Left kidney (tissue), 2 donors: ENCODE results near the gene KCNJ2. TPM values are rescaled to one million over a fixed set of nuclear protein-coding genes. Genes with fewer than 3 reads are reported as not detected.

Source experiments
- DNase-seq: peaks from one replicate; pipeline ENCODE4 v3.0.0-alpha.2; 2013
- polyA plus RNA-seq: library from polyadenylated mRNA; unstranded; fragments of 120-200 nt; gene quantifications from one replicate; pipeline ENCODE4 v1.2.1, GENCODE V29; 2013; ENCODE audit not compliant: insufficient read length

KCNJ2 gene
- polyA plus RNA-seq, 1 donor: 1.9 TPM

DNA sequence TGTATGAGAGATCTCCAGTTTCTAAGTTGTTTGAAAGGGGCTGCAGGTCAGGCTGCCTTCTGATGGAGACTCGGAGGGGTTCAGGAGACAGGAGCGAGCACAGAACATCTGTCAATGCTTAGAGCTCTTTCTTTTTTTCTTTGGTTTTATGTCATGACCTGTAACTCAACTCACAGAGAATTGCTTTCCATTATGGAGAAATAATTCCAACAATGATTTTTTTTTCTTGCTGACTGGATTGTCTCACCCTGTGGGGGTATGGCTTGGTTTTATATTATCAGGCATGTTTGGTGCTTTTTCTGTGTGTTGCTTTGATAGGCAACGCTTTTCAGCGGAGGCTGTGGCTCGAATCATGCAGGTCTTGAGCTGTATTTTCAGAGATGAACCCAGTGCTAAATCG is 10.7 kb upstream of the KCNJ2 start:
- DNase-seq: no peak

DNA sequence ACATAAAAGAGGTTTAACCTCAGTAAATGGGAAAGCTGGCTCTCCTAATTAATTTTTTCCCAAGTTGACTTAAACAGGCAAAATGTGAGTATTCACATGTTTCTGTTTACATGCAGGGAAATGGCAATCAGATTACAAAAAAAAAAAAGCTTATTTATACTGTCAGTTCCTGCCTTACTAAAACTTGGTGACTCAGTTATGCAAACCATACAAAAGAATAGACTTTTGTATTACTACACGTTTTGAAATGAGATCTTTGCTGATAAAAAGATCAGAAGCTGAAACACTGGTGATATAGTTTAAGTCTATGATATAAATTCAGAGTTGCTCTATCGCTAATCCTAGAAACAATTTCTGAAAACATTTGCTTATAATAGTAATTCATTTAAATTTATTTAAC is 9.4 kb upstream of the KCNJ2 start:
- no peak for DNase-seq

DNA sequence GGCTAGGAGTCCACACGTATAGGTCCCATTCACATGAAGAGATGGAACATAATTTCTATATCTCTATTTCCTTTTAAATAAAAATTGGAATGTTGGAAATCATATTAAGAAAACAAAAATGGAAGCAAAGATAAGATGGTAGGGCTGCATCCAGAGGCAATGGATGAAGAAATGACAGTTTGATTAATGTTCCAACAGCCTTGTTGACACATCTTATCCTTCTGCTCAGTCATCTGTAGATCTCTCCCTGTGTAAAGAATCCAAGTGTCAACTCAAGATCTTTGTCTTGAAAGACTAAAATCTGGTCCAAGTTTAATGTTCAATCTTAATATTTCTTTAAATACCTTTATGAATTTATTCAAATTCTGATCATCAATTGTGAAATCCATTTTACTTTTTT is 7.8 kb upstream of the KCNJ2 start:
- DNase-seq: no peak

DNA sequence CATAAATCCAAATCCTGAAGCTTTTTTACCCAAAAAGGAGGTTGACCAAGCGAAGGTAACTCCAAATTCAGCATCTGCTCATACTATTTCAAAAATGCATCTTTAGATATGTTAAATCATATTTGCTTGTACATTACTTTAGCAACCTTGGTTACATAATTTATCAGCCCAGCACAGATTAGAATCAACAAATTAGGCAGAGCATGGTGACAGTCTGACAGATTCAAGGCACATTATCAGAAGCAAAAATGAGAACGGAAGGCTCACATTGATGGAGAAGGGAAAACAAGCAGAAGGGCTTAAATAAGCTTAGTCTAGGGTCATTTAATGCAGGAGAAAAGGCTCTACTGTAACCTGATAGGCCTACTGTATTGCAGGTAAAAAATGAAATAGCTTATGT is 3.9 kb upstream of the KCNJ2 start:
- DNase-seq: no peak

DNA sequence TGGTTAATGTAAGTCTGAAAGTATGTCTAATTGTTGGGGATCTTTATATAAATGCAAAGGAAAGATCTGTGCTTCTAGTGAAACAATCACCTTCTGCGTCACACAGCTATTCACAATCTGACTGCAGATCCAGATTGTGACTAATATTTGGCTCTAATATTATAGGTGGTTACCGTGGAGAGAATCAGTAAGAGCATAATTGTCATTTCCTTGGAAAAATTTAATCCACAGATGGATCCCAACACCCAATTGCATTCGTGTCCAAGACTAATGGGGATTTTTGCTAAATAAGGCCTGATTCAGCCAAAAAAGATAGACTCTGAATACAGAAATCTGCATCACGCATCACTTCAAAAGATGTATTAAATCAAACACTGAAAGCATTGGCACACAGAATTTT is 2.7 kb upstream of the KCNJ2 start:
- no peak for DNase-seq

DNA sequence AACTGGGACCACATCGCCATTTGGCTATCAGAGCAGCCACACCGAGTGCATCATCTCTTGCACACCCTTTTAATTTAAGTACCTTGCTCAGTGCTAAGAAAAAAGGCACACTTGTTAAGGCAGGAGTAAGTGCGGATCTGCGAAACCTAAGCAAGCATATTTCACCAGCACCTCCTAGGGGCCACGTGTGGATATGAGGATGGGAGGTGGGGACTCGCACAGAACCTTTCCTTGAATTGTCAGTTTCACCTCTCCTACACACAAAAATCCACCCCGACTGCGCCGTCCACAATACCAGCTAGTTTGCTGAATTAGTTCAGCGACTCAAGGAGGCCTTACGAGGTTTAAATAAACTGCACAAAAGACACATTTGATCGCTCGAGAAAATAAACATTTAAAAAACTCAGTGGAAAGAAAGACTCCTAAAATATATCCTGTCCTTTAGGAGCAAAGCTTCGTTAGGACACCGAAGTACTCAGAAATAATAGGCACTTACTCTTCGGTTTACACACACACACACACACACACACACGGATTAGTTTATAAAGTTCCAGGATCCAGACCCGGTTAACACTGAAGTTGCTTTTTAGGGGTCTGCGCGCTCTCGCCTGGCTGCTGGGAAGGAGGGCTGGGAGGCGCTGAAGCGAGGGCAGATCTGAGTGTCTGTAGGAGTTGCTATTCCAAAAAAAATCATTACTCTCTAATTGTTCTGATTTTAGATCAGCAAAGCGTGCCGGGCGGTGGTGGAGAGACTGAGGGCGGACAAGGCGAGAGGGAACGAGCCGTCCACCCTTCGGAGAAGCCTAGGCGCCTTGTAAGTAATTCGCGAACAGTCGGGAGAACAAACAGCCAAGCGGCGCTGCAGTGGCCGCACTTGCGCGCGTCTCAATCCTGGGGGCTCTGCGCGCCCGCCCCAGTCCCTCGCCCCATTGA is 1.0 kb upstream of the KCNJ2 start:
- DNase-seq: peak; percentile 72

DNA sequence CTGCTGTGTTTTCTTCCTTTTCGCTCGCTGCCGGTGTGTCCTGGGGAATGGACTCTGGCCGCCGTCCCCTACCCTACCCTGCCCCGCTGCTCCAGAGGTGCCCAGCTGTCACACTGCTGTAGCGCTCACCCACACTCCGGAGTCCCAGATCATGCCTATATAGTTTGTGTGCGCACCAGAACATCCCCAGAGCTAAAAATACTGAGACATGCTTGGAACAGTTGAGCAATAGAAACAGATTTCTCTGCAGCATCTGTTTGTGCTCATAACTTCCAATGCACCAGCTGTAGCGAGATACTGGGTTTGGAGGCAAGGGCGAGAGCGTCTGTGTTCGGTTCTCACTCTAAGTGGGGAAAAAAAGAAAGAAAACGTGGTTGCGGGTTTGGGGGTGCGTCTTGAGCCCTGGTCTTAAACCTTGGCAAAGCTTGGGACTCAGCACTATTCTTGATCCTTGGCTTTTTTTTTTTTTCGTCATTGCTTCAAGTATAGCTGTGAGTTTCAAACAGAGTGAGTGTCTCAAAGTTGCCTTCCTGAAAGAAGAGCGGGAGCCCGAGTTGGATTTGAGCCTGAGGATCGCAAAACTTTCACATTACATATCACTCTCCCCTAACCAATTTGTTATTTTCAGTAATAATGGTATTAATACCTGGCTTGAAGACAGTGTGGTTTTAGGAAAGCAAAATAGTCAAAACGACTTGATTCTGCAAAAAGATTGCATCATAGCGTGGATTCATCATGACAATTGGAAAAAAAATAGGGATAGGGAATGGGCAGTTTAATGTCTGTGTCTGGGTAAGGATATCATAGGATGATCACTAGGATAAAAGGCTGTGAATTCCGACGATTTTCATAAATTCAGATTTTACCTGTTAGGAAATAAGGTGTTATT is 621 bp downstream of the KCNJ2 start:
- DNase-seq: peak; percentile 28

DNA sequence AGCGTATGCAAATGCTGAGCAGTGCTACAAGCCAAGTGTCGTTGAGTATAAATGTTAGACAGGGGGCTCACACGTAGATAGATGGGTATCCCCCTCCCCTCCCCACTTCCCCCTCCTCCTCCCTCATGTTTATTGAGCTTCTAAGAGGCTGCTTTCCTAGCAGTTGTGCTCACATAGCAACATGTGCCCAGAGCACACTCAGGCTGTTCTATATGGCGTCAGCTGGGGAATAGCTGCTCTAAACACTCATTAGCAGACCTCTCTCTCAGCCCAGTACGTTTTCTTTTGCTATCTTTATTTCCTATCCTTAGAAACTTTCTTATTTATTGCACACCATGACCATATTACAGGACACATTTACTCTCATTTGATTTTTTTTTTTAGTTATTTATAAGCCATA is 1.8 kb downstream of the KCNJ2 start:
- DNase-seq: no peak

DNA sequence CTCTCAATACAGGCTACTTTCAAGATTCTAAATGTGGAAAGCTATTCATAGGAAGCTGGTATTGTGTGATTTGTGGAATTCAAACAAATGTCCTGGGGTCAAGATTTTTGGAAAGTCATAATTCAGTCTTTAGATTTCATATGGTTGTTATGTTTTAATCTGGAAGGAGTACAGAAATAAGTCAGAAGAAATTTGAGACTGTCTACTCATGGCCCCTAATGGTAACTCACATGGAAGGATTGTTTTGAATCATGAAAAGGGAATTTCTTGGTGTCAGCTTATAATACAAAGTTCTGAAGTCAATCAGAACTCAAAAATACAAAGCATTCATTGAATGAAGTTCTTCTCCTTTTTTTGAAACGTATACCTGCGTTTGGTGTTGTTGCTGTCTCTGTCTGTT is 3.1 kb downstream of the KCNJ2 start:
- no peak for DNase-seq

DNA sequence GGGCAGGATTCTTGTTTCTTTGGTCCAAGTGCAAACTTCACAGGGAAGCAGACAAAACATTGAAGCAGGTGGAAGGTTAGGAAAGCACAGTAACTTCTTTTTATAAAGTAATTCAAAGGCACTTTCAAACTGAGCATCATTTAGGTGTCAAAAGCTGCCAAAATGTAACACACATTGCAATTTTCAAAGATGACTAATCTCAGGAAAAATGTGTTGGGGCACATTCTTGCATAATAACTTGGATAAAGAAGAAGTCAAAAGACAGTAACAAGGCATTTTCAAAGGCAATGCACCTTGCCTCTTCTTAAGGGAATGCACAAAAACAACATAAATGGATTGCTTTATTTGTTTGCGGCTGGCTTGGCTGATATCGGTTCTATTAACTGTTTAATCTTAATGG is 3.6 kb downstream of the KCNJ2 start:
- no peak for DNase-seq

DNA sequence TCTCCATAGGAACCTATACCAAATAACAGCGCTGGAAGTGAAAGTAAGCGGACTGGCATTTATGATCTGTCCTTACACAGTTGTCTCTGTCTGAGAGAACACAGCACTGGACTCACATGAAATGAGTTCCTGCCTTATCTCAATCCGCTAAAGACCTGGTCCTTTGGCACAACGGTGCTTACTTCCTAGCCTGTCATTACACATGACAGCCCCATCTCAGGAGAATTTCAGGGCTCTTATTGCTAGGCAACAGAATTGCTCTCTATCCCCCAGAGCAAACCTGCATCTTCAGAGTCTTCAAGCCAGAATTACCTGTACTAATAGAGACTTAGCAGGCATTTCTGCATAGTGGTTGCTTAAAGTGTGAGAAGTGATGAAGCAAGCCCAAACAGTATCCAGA is 4.3 kb downstream of the KCNJ2 start:
- no peak for DNase-seq

DNA sequence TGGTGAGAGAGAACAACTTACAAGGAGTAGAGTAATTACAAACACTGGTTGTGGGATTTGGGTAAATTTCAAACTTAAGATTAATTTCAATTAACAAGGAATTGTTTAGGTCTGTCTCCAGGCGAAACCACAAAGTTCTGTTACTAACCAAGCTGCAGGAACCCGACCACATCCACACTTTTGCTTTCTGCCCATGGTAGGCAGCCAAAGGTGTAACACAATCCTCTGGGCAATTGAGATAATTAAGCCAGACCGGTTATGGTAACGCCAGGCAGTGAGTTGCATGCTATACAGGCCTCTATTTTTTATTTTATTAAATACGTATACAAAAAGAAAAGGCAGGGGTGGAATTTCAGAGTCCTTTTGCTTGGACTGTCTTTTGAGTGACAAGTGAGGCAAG is 12.0 kb downstream of the KCNJ2 start:
- no peak for DNase-seq

DNA sequence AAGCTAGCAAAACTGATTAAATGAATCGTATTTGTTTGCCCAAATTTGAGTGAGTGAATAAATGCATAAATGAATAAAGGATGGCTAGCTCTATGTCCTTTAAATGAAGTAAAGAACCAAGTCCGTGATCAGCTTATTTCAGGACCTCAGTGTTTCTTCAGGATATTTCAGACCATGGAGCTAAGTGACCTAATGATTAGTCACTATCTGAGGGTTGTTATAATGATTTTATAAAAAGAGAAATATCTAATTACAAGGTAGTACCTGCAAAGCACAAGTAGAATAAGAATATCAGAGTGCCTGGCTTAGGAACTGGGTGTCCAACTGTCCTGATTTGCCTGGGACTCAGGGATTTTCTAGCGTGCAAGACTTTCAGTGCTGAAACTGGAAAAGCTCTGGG is 12.5 kb downstream of the KCNJ2 start:
- DNase-seq: no peak

DNA sequence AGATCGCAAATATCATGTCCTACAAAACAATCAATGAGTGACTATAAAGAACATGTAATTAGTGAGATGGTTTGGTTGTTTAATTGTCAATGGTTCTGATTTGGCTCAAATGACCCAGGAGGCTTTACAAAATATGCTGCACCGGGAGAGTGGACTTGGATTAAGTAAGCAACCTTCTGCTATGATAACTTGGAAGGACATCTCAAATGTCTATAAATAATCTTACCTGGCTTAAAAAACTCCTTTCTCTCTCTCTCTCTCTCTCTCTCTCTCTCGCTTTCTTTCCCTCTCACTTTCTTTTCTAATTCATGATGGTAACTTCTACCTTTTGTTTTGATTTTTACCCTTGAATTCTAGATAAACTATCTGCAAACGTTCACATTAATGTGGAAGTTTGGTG is 14.2 kb downstream of the KCNJ2 start:
- no peak for DNase-seq

DNA sequence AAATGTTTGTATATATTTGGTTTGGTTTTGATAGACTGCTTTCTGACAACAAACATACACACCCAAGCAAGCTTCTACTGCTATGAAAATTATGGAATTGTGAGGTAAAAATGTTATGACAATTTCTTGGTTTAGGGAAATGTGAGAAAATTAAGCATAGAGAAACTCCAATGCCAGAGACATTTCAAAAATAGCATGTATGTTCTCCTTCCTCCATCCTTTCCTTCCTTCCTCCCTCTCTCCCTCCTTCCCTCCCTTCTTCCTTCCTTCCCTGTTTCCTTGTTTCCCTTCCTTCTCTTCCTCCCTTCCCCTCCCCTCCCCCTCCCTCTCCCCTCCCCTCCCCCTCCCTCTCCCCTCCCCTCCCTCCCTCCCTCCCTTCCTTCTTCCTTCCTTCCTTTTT is 14.9 kb downstream of the KCNJ2 start:
- DNase-seq: no peak

DNA sequence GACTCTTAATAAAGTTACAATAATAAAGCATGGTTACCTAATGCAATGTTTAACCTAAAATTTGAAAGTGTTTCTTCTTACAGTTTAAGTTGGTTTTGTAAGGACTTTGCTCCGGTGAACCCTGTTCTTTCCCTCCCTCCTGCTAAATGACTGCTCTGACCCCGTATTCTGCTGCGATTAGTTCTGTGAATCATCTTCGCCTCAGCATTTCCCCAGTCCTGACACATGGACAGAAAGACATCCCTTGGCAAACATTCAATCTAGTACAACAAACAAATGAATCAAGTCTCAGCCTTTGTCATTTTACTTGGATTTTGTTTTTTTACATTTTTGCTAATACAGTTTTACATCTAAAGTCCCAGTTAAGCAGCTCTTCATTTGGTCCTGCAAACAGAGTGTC is 15.4 kb downstream of the KCNJ2 start:
- no peak for DNase-seq

DNA sequence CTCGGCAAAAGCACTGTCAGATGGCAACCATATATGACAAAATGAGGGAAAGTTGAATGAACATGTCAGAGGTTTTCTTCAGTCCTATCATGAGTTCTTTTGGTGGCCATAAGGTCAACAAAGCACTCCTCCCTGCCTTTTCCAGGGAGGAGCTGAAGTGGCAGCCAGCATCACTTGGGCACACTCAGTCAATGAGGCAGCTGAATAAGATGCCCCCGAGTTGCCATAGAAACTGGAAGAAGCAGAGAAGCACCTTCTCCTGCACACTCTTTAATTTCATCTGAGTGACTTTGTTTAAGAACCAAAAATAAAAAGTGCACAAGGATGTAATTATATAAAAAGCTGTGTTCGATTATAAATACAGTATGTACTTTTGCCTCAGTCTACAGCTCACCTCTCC is 16.0 kb downstream of the KCNJ2 start:
- DNase-seq: no peak

DNA sequence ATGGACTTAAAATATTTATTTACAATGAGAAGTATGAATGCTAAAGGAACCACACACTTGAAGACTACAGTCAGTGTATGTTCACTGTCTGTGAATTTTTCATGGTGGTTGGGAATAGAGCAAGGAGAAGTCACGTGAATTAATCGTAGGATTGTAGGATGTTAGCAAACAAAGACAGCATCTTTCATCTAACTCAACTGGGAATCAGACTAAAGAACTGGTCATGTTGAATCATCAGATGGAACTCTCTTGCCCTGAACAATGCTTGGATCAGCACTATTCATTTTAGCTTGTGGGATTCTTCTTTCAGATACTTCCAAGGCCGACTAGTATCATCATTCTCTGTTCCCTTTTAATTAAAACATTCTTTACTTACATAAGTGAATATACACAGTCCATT is 18.1 kb downstream of the KCNJ2 start:
- no peak for DNase-seq

DNA sequence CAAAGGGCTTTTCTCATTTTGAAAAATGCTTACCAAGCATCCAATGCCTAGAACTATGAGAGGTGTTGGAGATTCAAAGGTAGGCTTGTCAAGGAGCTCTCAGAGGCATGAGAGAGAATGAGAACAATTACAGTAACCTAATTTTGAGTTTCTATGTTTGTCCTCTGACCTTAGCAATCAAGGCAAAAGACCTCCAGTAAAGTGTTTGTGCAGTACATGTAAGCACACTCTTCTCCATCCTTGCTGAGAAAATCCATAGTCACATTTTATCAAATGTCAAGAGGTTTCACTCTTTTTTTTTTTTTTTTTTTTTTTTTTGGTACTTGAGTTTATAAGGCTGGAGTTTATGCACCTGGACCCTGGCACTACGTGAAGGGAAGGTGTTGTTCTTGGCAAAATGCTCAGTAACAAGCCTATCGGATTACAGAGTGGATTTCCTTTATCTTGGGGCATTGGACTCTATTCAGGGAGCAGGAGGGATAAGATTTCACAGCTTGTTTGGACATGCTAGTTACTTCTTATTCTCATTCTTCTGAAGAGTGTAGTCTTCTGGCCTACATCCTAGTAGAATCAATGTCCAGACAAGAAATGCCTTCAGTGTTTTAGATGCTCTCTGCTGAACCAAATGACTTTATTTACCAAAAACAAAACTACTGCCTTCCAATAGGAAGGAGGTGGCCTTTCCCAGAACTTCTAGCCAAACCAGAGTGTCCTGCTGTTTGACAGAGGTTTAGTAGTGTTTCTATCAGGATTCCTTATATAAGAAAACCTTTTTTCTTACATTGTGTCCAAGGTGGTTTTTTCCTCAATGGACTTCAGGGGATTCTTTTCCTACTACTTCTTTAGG is 21.9 kb downstream of the KCNJ2 start:
- DNase-seq: no peak

DNA sequence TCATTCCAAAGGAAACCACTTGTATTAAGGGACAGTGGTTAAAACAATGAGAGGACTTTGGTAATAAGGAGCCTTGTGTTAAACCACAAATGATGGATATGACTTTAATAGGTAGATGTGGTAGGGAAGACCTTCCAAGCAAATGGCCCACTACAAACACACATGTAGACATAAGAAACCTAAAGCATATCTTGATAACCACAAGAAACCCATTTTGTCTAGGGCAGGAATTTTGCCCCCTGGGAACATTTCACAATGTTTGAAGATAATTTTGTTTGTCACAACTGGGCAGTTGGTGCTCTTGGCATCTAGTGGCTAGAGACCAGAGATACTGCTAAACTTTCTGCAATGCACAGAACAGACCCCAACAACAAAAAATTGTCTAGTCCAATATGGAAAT is 25.8 kb downstream of the KCNJ2 start:
- DNase-seq: no peak

DNA sequence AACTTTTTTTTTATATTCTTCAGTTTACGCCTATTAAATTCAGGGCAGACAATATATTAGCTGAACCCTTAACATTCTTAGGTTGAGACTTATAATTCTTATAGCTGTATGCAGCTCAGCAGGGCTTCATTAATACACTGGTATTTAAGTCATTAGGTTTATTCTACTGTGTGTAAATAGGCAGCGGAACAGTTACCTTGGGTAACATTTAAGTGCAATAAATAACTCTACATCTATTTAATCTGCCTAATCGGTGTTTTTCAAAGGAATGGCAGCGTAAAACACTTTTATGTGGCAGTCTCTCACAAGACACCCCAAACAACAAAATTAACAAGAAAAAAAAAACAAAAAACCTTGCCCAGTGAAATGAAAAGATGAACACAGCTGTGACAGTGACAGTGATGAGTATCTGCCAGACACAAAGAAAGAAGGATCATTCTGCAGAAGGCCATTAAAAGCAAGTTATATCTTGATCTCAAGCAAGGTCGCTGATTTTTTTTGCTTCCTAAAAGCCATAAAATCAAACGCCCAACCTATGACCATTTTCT is 32.6 kb downstream of the KCNJ2 start:
- DNase-seq: peak; percentile 13

DNA sequence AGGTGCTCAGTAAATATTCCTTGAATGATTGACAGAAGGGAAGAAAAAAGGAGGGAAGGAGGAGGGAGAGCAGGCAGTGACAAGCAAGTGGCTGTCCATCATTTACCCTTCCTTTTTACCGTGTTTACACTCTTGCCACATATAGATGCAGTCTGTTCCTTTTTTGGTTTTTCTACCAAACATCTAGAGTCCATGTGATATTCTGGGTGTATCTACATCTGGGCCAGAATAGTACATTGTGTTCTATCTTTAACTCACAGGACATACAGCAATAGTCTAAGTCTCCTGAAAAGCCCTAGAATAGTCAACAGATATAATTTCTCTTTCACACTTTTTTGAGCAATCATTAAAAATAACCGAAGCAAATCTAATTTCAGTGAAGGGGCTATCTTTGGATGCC is 33.5 kb downstream of the KCNJ2 start:
- DNase-seq: no peak
